Naive B cell (primary cell): ENCODE results near the gene SLC17A4. TPM values are rescaled to one million over a fixed set of nuclear protein-coding genes. Genes with fewer than 3 reads are reported as not detected.
A peak's percentile ranks its signal among the peaks of the same experiment; 100 is the strongest.

Source experiments
- ATAC-seq, 2 donors: fragments of 150-1000 bp; cut with Tn5 transposase; 2 replicates each; pipeline ENCODE4 v1.10.0; 2021; ENCODE audit warnings: low read depth in 2 of 2, mild to moderate bottlenecking in 2 of 2, moderate library complexity in 2 of 2
- DNase-seq: peaks from one replicate; pipeline ENCODE4 v3.0.0; 2022
- H3K27ac Mint-ChIP-seq, 6 donors: one replicate each; pipeline ENCODE4 v1.8.0; 2020 to 2022; ENCODE audit warnings: mild to moderate bottlenecking in 6 of 6, mixed read lengths in 6 of 6, moderate library complexity in 5 of 6, inconsistent platforms in 2 of 6
- H3K27me3 Mint-ChIP-seq, 3 donors: one replicate each; pipeline ENCODE4 v1.8.0; 2021 to 2022; ENCODE audit warnings: mixed read lengths in 3 of 3, mild to moderate bottlenecking in 1 of 3
- H3K36me3 Mint-ChIP-seq, 2 donors: one replicate each; pipeline ENCODE4 v1.8.0; 2020 to 2022; ENCODE audit warnings: mixed read lengths in 2 of 2, inconsistent platforms in 1 of 2, mild to moderate bottlenecking in 1 of 2
- H3K4me1 Mint-ChIP-seq, 3 donors: one replicate each; pipeline ENCODE4 v1.8.0; 2020 to 2022; ENCODE audit warnings: mixed read lengths in 3 of 3, inconsistent platforms in 1 of 3, mild to moderate bottlenecking in 1 of 3, moderate library complexity in 1 of 3
- H3K4me3 Mint-ChIP-seq, 8 donors: one replicate each; pipeline ENCODE4 v1.8.0; 2020 to 2022; ENCODE audit warnings: mild to moderate bottlenecking in 8 of 8, mixed read lengths in 8 of 8, moderate library complexity in 8 of 8, inconsistent platforms in 2 of 8
- H3K9me3 Mint-ChIP-seq, 7 donors: one replicate each; pipeline ENCODE4 v1.8.0; 2020 to 2022; ENCODE audit warnings: mixed read lengths in 7 of 7, mild to moderate bottlenecking in 5 of 7, inconsistent platforms in 2 of 7, moderate library complexity in 1 of 7
- polyA plus RNA-seq, 6 donors: library from polyadenylated mRNA; unstranded; fragments of 300-500 nt; fragmentation: Illumina TruSeq; gene quantifications; one replicate each; pipeline ENCODE4 v1.2.3, GENCODE V29; 2021; ENCODE audit warnings: low read depth in 6 of 6

The SLC17A4 gene
- not detected for polyA plus RNA-seq

- Mint-ChIP-seq H3K9me3 (no peaks in the 10 kb centered on the region), H3K27ac (peak within 1 kb of the TSS in 1 of 6 donors; percentile 9), H3K4me1 (peaks cover 4 to 10% (median 4%) of the 10 kb centered on the region in 3 donors), H3K4me3 (no peak within 1 kb of the TSS), H3K27me3 (peaks cover 4 to 25% (median 19%) of the 10 kb centered on the region in 3 donors), H3K36me3 (no peaks in the 10 kb centered on the region)
- ATAC-seq (no peak), DNase-seq (no peak)
These were observed at the start of gene SLC17A4 for GRCh38 chr6:25754535-25754934. Gene SLC17A4 (plus strand): TSS chr6:25754742. CDS start chr6:25761963, 7,221 bp downstream.

- DNase-seq (no peak), ATAC-seq (no peak)
- Mint-ChIP-seq H3K4me3 (no peak overlapping the region), H3K36me3 (no peaks in the 10 kb centered on the region), H3K9me3 (no peaks in the 10 kb centered on the region), H3K4me1 (no peaks in the 10 kb centered on the region), H3K27me3 (peaks cover 27 to 44% (median 44%) of the 10 kb centered on the region in 3 donors), H3K27ac (no peak overlapping the region)
These were observed 48.1 kb upstream of the SLC17A4 start for GRCh38 chr6:25706314-25707014.

- no peak overlapping the region for H3K27ac Mint-ChIP-seq
- no peaks in the 10 kb centered on the region for H3K4me1 Mint-ChIP-seq
- no peaks in the 10 kb centered on the region for H3K9me3 Mint-ChIP-seq
- no peaks in the 10 kb centered on the region for H3K36me3 Mint-ChIP-seq
- no peak for ATAC-seq
- H3K4me3 Mint-ChIP-seq = peak overlapping the region in 1 of 8 donors; percentile 42
- DNase-seq = no peak
- peaks cover 11 to 25% (median 19%) of the 10 kb centered on the region in 3 donors for H3K27me3 Mint-ChIP-seq
These were observed 44.8 kb upstream of the SLC17A4 start for GRCh38 chr6:25709761-25710160.

- peak overlapping the region in 2 of 8 donors; percentile 42 to 44 for H3K4me3 Mint-ChIP-seq
- H3K27me3 Mint-ChIP-seq = peaks cover 9 to 25% (median 19%) of the 10 kb centered on the region in 3 donors
- no peak for ATAC-seq
- H3K27ac Mint-ChIP-seq = no peak overlapping the region
- H3K4me1 Mint-ChIP-seq = no peaks in the 10 kb centered on the region
- H3K9me3 Mint-ChIP-seq = no peaks in the 10 kb centered on the region
- no peaks in the 10 kb centered on the region for H3K36me3 Mint-ChIP-seq
- no peak for DNase-seq
These were observed 44.3 kb upstream of the SLC17A4 start for GRCh38 chr6:25710287-25710686.

- Mint-ChIP-seq H3K27ac (no peak overlapping the region), H3K27me3 (peaks cover 0 to 14% (median 8%) of the 10 kb centered on the region in 3 donors), H3K9me3 (no peaks in the 10 kb centered on the region), H3K36me3 (no peaks in the 10 kb centered on the region), H3K4me3 (no peak overlapping the region), H3K4me1 (no peaks in the 10 kb centered on the region)
- DNase-seq (no peak), ATAC-seq (no peak)
These were observed 40.7 kb upstream of the SLC17A4 start for GRCh38 chr6:25713824-25714223.

GRCh38 chr6:25714765-25715164 lies 39.8 kb upstream of the SLC17A4 start:
- ATAC-seq (no peak), DNase-seq (no peak)
- H3K4me1 Mint-ChIP-seq = no peaks in the 10 kb centered on the region
- no peak overlapping the region for H3K27ac Mint-ChIP-seq
- H3K9me3 Mint-ChIP-seq = no peaks in the 10 kb centered on the region
- peaks cover 0 to 14% (median 8%) of the 10 kb centered on the region in 3 donors for H3K27me3 Mint-ChIP-seq
- no peaks in the 10 kb centered on the region for H3K36me3 Mint-ChIP-seq
- no peak overlapping the region for H3K4me3 Mint-ChIP-seq

GRCh38 chr6:25715794-25716193 lies 38.7 kb upstream of the SLC17A4 start:
- no peak for DNase-seq
- no peak overlapping the region for H3K4me3 Mint-ChIP-seq
- H3K27ac Mint-ChIP-seq = no peak overlapping the region
- no peaks in the 10 kb centered on the region for H3K9me3 Mint-ChIP-seq
- peaks cover 0 to 14% (median 5%) of the 10 kb centered on the region in 3 donors for H3K27me3 Mint-ChIP-seq
- no peak for ATAC-seq
- H3K4me1 Mint-ChIP-seq = peaks cover 0 to 5% (median 0%) of the 10 kb centered on the region in 3 donors
- H3K36me3 Mint-ChIP-seq = no peaks in the 10 kb centered on the region

GRCh38 chr6:25717866-25718740 lies 36.4 kb upstream of the SLC17A4 start:
- Mint-ChIP-seq H3K9me3 (no peaks in the 10 kb centered on the region), H3K27ac (no peak overlapping the region), H3K4me3 (no peak overlapping the region), H3K27me3 (peaks cover 5 to 23% (median 8%) of the 10 kb centered on the region in 3 donors), H3K36me3 (no peaks in the 10 kb centered on the region), H3K4me1 (peaks cover 0 to 5% (median 0%) of the 10 kb centered on the region in 3 donors)
- DNase-seq (peak; percentile 7), ATAC-seq (no peak)

GRCh38 chr6:25726122-25726911 lies 28.2 kb upstream of the SLC17A4 start:
- no peak overlapping the region for H3K4me3 Mint-ChIP-seq
- H3K36me3 Mint-ChIP-seq = no peaks in the 10 kb centered on the region
- ATAC-seq = no peak
- peaks cover 0 to 16% (median 2%) of the 10 kb centered on the region in 7 donors for H3K9me3 Mint-ChIP-seq
- DNase-seq = no peak
- H3K27me3 Mint-ChIP-seq = peaks cover 14 to 46% (median 23%) of the 10 kb centered on the region in 3 donors
- H3K27ac Mint-ChIP-seq = no peak overlapping the region
- H3K4me1 Mint-ChIP-seq = no peaks in the 10 kb centered on the region

- H3K9me3 Mint-ChIP-seq = peaks cover 0 to 22% (median 3%) of the 10 kb centered on the region in 7 donors
- no peaks in the 10 kb centered on the region for H3K36me3 Mint-ChIP-seq
- H3K4me3 Mint-ChIP-seq = no peak overlapping the region
- DNase-seq (no peak), ATAC-seq (no peak)
- peaks cover 18 to 52% (median 22%) of the 10 kb centered on the region in 3 donors for H3K27me3 Mint-ChIP-seq
- no peaks in the 10 kb centered on the region for H3K4me1 Mint-ChIP-seq
- H3K27ac Mint-ChIP-seq = no peak overlapping the region
These were observed 27.5 kb upstream of the SLC17A4 start for GRCh38 chr6:25727028-25727427.

- ATAC-seq = no peak
- Mint-ChIP-seq H3K27me3 (peaks cover 34 to 60% (median 39%) of the 10 kb centered on the region in 3 donors), H3K4me3 (no peak overlapping the region), H3K9me3 (peaks cover 0 to 31% (median 6%) of the 10 kb centered on the region in 7 donors), H3K4me1 (no peaks in the 10 kb centered on the region), H3K36me3 (no peaks in the 10 kb centered on the region), H3K27ac (no peak overlapping the region)
- no peak for DNase-seq
These were observed 23.6 kb upstream of the SLC17A4 start for GRCh38 chr6:25730907-25731306.

- Mint-ChIP-seq H3K27ac (no peak overlapping the region), H3K9me3 (peaks cover 0 to 34% (median 11%) of the 10 kb centered on the region in 7 donors), H3K27me3 (peaks cover 34 to 62% (median 47%) of the 10 kb centered on the region in 3 donors), H3K36me3 (no peaks in the 10 kb centered on the region), H3K4me3 (no peak overlapping the region), H3K4me1 (no peaks in the 10 kb centered on the region)
- DNase-seq = no peak
- no peak for ATAC-seq
These were observed 22.8 kb upstream of the SLC17A4 start for GRCh38 chr6:25731721-25732120.
